Panc1 (cell line): ENCODE results near the gene UBE2L3.
"Not testable (repeated sequence)": the region's sequence is repeated elsewhere in the genome, so short reads cannot be mapped to it uniquely, and the experiment has no call there.

ENCODE experiments used
- POLR2AphosphoS5 ChIP-seq: IDR thresholded peaks from 2 replicates; pipeline ENCODE4 v1.6.1; 2012; ENCODE audit warnings: mild to moderate bottlenecking, low read depth, low read length, moderate library complexity
- TF ChIP-seq, protein P1 (sequence below): fragments of 450-650 bp; IDR thresholded peaks from 2 replicates; pipeline ENCODE4 v1.5.1; 2017; ENCODE audit warnings: mild to moderate bottlenecking

DNA sequence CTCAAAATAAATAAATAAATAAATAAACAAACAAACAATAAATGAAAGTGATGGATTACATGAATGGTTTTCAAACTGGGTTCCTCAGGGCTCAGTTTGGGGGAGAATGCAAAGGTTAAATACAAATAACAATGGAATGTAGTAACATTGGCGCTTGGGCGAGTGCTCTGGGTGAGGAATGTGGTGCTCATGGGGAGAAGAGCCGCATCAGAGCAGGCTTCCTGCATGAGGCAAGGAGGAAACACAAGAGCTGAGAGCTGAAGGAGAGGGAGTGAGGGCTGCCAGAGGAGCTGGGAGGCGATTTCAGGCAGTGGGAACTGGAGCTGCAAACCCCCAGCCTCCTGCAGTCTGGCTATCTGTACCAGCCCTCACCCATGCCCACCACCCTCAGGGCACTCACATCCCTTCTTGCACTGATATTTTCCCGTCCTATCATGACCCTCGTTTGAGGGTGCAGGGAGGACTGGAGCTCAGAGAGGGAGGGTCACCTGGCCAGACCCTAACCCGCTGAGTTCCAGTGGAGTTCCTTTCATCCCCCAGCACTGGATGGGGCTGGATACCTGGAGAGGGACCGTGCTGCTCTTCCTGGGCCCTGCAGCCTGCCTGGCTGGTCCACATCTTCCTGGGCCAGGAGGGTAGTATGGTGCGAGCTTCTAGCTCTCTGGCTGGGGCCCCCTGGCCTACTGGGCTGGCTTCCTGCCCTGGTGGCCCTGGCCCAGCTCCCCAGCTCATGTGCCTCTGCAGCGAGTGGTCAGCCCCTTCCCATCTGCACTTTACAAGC lies 8.0 kb upstream of the UBE2L3 start:
- TF ChIP-seq, protein P1, sequence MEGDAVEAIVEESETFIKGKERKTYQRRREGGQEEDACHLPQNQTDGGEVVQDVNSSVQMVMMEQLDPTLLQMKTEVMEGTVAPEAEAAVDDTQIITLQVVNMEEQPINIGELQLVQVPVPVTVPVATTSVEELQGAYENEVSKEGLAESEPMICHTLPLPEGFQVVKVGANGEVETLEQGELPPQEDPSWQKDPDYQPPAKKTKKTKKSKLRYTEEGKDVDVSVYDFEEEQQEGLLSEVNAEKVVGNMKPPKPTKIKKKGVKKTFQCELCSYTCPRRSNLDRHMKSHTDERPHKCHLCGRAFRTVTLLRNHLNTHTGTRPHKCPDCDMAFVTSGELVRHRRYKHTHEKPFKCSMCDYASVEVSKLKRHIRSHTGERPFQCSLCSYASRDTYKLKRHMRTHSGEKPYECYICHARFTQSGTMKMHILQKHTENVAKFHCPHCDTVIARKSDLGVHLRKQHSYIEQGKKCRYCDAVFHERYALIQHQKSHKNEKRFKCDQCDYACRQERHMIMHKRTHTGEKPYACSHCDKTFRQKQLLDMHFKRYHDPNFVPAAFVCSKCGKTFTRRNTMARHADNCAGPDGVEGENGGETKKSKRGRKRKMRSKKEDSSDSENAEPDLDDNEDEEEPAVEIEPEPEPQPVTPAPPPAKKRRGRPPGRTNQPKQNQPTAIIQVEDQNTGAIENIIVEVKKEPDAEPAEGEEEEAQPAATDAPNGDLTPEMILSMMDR: not testable (repeated sequence)
- not testable (repeated sequence) for TF ChIP-seq POLR2AphosphoS5
